ENCODE results near the gene MAPK4. TPM values are rescaled to one million over a fixed set of nuclear protein-coding genes. Genes with fewer than 3 reads are reported as not detected.

MAPK4 gene
- total and polyA plus RNA-seq, 2 donors from 2014 or later, result 9.0 to 9.2 TPM

GRCh38 chr18:50697509-50697908, 137.6 kb downstream of the MAPK4 start:
- H3K4me3 ChIP-seq (ENCODE audit: low read length in 3 of 3), result no peak overlapping the region
- no peaks in the 10 kb centered on the region for H3K36me3 ChIP-seq (ENCODE audit: control insufficient read depth in 2 of 3, insufficient read depth in 3 of 3, low read length in 3 of 3)
- H3K27me3 ChIP-seq (ENCODE audit: control insufficient read depth, insufficient read depth, low read length), result no peaks in the 10 kb centered on the region
- FAIRE-seq, result no peak
- no peak for TF ChIP-seq CTCF (IDR thresholded peaks at IDR 0.05; ENCODE audit: borderline replicate concordance, extremely low read depth, insufficient read depth)
- intact Hi-C loops (cut with DNase I), result no loop called here
- H3K9me3 ChIP-seq (ENCODE audit: control insufficient read depth in 2 of 3, insufficient read depth in 1 of 3, low read length in 3 of 3), result no peaks in the 10 kb centered on the region
- no peak for DNase-seq
- no peak overlapping the region for H3K27ac ChIP-seq (ENCODE audit: low read depth in 2 of 2, low read length in 2 of 2)
- no peak overlapping the region for H3K9ac ChIP-seq (ENCODE audit: low read length in 3 of 3)
- no peaks in the 10 kb centered on the region for H3K4me1 ChIP-seq (ENCODE audit: control insufficient read depth in 2 of 3, insufficient read depth in 2 of 3, low read depth in 1 of 3, low read length in 3 of 3)

GRCh38 chr18:50700245-50701165, 140.6 kb downstream of the MAPK4 start:
- no peak for FAIRE-seq
- no peak for TF ChIP-seq CTCF (IDR thresholded peaks at IDR 0.05; ENCODE audit: borderline replicate concordance, extremely low read depth, insufficient read depth)
- no peak overlapping the region for H3K27ac ChIP-seq (ENCODE audit: low read depth in 2 of 2, low read length in 2 of 2)
- no peaks in the 10 kb centered on the region for H3K9me3 ChIP-seq (ENCODE audit: control insufficient read depth in 2 of 3, insufficient read depth in 1 of 3, low read length in 3 of 3)
- DNase-seq, result no peak
- no peaks in the 10 kb centered on the region for H3K27me3 ChIP-seq (ENCODE audit: control insufficient read depth, insufficient read depth, low read length)
- H3K9ac ChIP-seq (ENCODE audit: low read length in 3 of 3), result no peak overlapping the region
- H3K4me3 ChIP-seq (ENCODE audit: low read length in 3 of 3), result no peak overlapping the region
- intact Hi-C loops (cut with DNase I), result no loop called here
- no peaks in the 10 kb centered on the region for H3K4me1 ChIP-seq (ENCODE audit: control insufficient read depth in 2 of 3, insufficient read depth in 2 of 3, low read depth in 1 of 3, low read length in 3 of 3)
- no peaks in the 10 kb centered on the region for H3K36me3 ChIP-seq (ENCODE audit: control insufficient read depth in 2 of 3, insufficient read depth in 3 of 3, low read length in 3 of 3)

- TF ChIP-seq CTCF (IDR thresholded peaks at IDR 0.05; ENCODE audit: borderline replicate concordance, extremely low read depth, insufficient read depth), result no peak
- Histone ChIP-seq H3K36me3 (ENCODE audit: control insufficient read depth in 2 of 3, insufficient read depth in 3 of 3, low read length in 3 of 3) (no peaks in the 10 kb centered on the region), H3K27me3 (ENCODE audit: control insufficient read depth, insufficient read depth, low read length) (no peaks in the 10 kb centered on the region), H3K27ac (ENCODE audit: low read depth in 2 of 2, low read length in 2 of 2) (no peak overlapping the region), H3K4me1 (ENCODE audit: control insufficient read depth in 2 of 3, insufficient read depth in 2 of 3, low read depth in 1 of 3, low read length in 3 of 3) (no peaks in the 10 kb centered on the region), H3K4me3 (ENCODE audit: low read length in 3 of 3) (no peak overlapping the region), H3K9me3 (ENCODE audit: control insufficient read depth in 2 of 3, insufficient read depth in 1 of 3, low read length in 3 of 3) (no peaks in the 10 kb centered on the region), H3K9ac (ENCODE audit: low read length in 3 of 3) (no peak overlapping the region)
- no peak for FAIRE-seq
- intact Hi-C loops (cut with DNase I), result no loop called here
- DNase-seq, result no peak
These were observed 144.6 kb downstream of the MAPK4 start for GRCh38 chr18:50704357-50704940.
